ENCODE results near the gene TIMM21.
A peak's percentile ranks its signal among the peaks of the same experiment; 100 is the strongest.

TIMM21 gene

DNA sequence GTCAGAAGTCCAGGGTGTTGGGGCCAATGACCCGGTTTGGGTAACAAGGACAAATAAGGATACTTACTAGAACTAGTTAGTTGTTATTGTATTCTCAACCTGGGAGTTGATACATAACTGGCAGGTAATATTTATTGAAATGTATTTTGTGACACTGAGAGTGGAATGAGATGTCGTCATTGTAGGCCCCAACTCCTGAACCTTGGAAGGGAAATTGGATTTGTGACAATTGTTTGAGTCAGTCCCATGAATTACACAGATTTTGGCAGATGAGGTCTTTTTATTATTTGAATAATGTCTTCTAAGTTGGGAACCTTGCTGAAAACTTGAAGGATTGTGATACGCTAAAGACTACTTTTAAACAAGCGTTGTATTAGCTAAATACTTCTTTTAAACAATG, 5.1 kb downstream of the TIMM21 start:
- peaks cover 77% of the 10 kb centered on the region for H3K36me3 ChIP-seq (ENCODE audit: insufficient read depth, low read length)
- ATAC-seq (ENCODE audit: insufficient read depth, low read depth): no peak

DNA sequence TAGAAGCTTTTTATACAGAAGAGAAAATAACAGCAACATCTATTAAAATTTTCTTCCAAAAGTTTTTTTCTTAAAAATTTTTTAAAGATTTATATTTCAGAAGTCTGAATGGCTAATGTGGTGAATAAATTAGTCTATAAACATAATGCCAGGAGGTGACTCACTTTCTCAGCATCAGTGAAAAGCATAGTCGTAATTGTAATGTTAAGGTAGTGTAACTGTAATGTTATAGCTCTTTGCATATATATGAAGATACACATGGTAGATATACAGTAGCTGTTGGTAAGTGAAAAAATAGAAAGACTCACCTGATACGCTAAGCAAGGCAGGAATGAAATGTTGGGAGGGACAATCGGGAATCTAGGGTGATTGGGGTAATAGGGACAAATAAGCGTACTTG, 5.5 kb downstream of the TIMM21 start:
- Histone ChIP-seq H3K4me2 (ENCODE audit: insufficient read depth, low read length) (no peak overlapping the region), H4K20me1 (ENCODE audit: insufficient read depth, low read length) (peaks cover 42% of the 10 kb centered on the region), H3K9me3 (ENCODE audit: insufficient read depth, low read length, severe bottlenecking) (no peaks in the 10 kb centered on the region), H3K4me3 (ENCODE audit: low read depth in 1 of 2, low read length in 2 of 2) (no peak overlapping the region), H3K4me1 (ENCODE audit: insufficient read depth, low read length) (peaks cover 35% of the 10 kb centered on the region), H2AFZ (ENCODE audit: low read depth, low read length) (no peak overlapping the region), H3K9ac (ENCODE audit: low read depth, low read length) (no peak overlapping the region), H3K79me2 (ENCODE audit: insufficient read depth, low read length) (peaks cover 64% of the 10 kb centered on the region), H3K27me3 (ENCODE audit: insufficient read depth, low read length, poor library complexity) (no peaks in the 10 kb centered on the region), H3K36me3 (ENCODE audit: insufficient read depth, low read length) (peaks cover 81% of the 10 kb centered on the region), H3K27ac (ENCODE audit: low read length) (no peak overlapping the region)
- DNase-seq (no peak), ATAC-seq (ENCODE audit: insufficient read depth, low read depth) (no peak)
- TF ChIP-seq CTCF (IDR thresholded peaks at IDR 0.05; ENCODE audit: borderline replicate concordance, extremely low read depth, low read length, poor library complexity, severe bottlenecking) (no peak), EZH2 (IDR thresholded peaks at IDR 0.05; ENCODE audit: borderline replicate concordance, low read depth, low read length, severe bottlenecking) (no peak)

More for the DNA sequence above, 5.1 kb downstream of the TIMM21 start:
- no peak overlapping the region for H3K4me3 ChIP-seq (ENCODE audit: low read depth in 1 of 2, low read length in 2 of 2)
- no peak overlapping the region for H2AFZ ChIP-seq (ENCODE audit: low read depth, low read length)
- H3K9me3 ChIP-seq (ENCODE audit: insufficient read depth, low read length, severe bottlenecking): no peaks in the 10 kb centered on the region
- no peak overlapping the region for H3K9ac ChIP-seq (ENCODE audit: low read depth, low read length)
- peaks cover 35% of the 10 kb centered on the region for H3K4me1 ChIP-seq (ENCODE audit: insufficient read depth, low read length)
- DNase-seq: no peak
- no peak overlapping the region for H3K27ac ChIP-seq (ENCODE audit: low read length)
- H3K27me3 ChIP-seq (ENCODE audit: insufficient read depth, low read length, poor library complexity): no peaks in the 10 kb centered on the region
- TF ChIP-seq CTCF (IDR thresholded peaks at IDR 0.05; ENCODE audit: borderline replicate concordance, extremely low read depth, low read length, poor library complexity, severe bottlenecking) (no peak), EZH2 (IDR thresholded peaks at IDR 0.05; ENCODE audit: borderline replicate concordance, low read depth, low read length, severe bottlenecking) (no peak)
- H3K4me2 ChIP-seq (ENCODE audit: insufficient read depth, low read length): peak overlapping the region; percentile 6; the same call in 1 of the 2 replicates
- peaks cover 42% of the 10 kb centered on the region for H4K20me1 ChIP-seq (ENCODE audit: insufficient read depth, low read length)
- peaks cover 68% of the 10 kb centered on the region for H3K79me2 ChIP-seq (ENCODE audit: insufficient read depth, low read length)

GRCh38 chr18:74154716-74155115, 6.4 kb downstream of the TIMM21 start:
- TF ChIP-seq EZH2 (IDR thresholded peaks at IDR 0.05; ENCODE audit: borderline replicate concordance, low read depth, low read length, severe bottlenecking) (no peak), CTCF (IDR thresholded peaks at IDR 0.05; ENCODE audit: borderline replicate concordance, extremely low read depth, low read length, poor library complexity, severe bottlenecking) (no peak)
- Histone ChIP-seq H3K4me3 (ENCODE audit: low read depth in 1 of 2, low read length in 2 of 2) (no peak overlapping the region), H3K9ac (ENCODE audit: low read depth, low read length) (no peak overlapping the region), H3K36me3 (ENCODE audit: insufficient read depth, low read length) (peaks cover 88% of the 10 kb centered on the region), H3K27me3 (ENCODE audit: insufficient read depth, low read length, poor library complexity) (no peaks in the 10 kb centered on the region), H3K4me1 (ENCODE audit: insufficient read depth, low read length) (peaks cover 28% of the 10 kb centered on the region), H3K27ac (ENCODE audit: low read length) (no peak overlapping the region), H2AFZ (ENCODE audit: low read depth, low read length) (no peak overlapping the region), H3K79me2 (ENCODE audit: insufficient read depth, low read length) (peaks cover 55% of the 10 kb centered on the region), H3K4me2 (ENCODE audit: insufficient read depth, low read length) (no peak overlapping the region), H4K20me1 (ENCODE audit: insufficient read depth, low read length) (peaks cover 40% of the 10 kb centered on the region), H3K9me3 (ENCODE audit: insufficient read depth, low read length, severe bottlenecking) (no peaks in the 10 kb centered on the region)
- DNase-seq (no peak), ATAC-seq (ENCODE audit: insufficient read depth, low read depth) (no peak)

- no peak for ATAC-seq (ENCODE audit: insufficient read depth, low read depth)
- Histone ChIP-seq H3K79me2 (ENCODE audit: insufficient read depth, low read length) (peaks cover 49% of the 10 kb centered on the region), H3K9ac (ENCODE audit: low read depth, low read length) (no peak overlapping the region), H3K27me3 (ENCODE audit: insufficient read depth, low read length, poor library complexity) (no peaks in the 10 kb centered on the region), H3K27ac (ENCODE audit: low read length) (no peak overlapping the region), H3K9me3 (ENCODE audit: insufficient read depth, low read length, severe bottlenecking) (no peaks in the 10 kb centered on the region), H3K4me2 (ENCODE audit: insufficient read depth, low read length) (no peak overlapping the region), H2AFZ (ENCODE audit: low read depth, low read length) (no peak overlapping the region), H4K20me1 (ENCODE audit: insufficient read depth, low read length) (peaks cover 36% of the 10 kb centered on the region), H3K36me3 (ENCODE audit: insufficient read depth, low read length) (peaks cover 86% of the 10 kb centered on the region), H3K4me3 (ENCODE audit: low read depth in 1 of 2, low read length in 2 of 2) (no peak overlapping the region), H3K4me1 (ENCODE audit: insufficient read depth, low read length) (peaks cover 22% of the 10 kb centered on the region)
- no peak for DNase-seq
- TF ChIP-seq EZH2 (IDR thresholded peaks at IDR 0.05; ENCODE audit: borderline replicate concordance, low read depth, low read length, severe bottlenecking): no peak
- no peak for TF ChIP-seq CTCF (IDR thresholded peaks at IDR 0.05; ENCODE audit: borderline replicate concordance, extremely low read depth, low read length, poor library complexity, severe bottlenecking)
Observed at GRCh38 chr18:74155276-74155675, 7.0 kb downstream of the TIMM21 start.

Data from DND-41 (cell line).